Activated T-cell treated with anti-CD3 and anti-CD28 coated beads for 1 hour (primary cell): ENCODE results near the gene MFSD6.
"Not testable (repeated sequence)": the region's sequence is repeated elsewhere in the genome, so short reads cannot be mapped to it uniquely, and the experiment has no call there.

Source experiments
- DNase-seq: peaks from one replicate; pipeline ENCODE4 v3.0.0-alpha.2; 2020; ENCODE audit warnings: low read depth

Gene MFSD6

DNA sequence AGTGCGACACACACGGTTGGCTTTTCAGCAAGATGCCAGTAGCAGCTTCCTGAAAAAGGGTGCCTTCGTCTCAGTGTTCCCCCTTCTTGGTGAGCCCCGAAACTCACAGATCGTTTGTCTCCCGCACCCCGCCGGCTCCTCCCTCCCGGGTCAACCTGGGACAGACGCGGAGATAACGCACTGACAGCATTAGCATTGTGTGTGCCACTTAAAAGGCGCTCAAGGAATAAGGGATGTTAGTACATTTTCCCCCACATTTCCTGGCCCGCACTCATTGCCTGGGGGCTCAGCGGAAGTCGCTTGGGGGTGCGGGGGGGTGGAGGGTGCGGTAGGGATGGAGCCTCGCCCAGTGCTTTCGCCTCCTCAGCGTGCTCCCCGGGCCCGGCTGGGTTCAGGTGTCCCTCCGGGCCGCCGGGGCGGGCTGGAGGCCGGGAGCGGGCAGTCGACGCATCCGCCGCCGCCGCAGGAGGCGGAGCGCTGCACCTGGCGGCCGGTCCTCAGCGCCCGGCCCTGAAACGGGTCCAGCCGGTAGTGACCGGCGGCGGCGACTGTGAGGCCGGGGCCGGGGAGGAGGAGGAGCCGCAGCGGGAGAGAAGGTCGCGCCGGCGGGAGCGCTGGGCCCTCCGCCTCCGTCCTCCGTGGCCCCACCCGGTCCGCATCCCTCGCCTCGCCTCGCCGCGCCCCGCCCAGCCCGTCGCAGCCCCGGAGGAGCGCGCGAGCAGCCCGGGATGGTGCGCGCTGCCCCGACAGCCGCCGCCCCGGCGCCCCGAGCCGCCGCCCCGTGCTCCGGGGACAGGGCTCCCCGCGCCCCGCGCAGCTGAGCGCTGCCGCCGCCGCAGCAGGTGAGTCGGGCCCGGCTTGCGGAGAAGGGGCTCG, at the start of gene MFSD6:
TSS of gene MFSD6 (plus strand) at position 694 of the 876 bp plus-strand sequence. CDS start 27,675 bp downstream, outside the sequence.
- DNase-seq, result peak; percentile 41

GRCh38 chr2:190358655-190359448, 49.3 kb upstream of the MFSD6 start:
- DNase-seq, result not testable (repeated sequence)

- no peak for DNase-seq
These were observed 47.6 kb upstream of the MFSD6 start for GRCh38 chr2:190360561-190360960.

DNA sequence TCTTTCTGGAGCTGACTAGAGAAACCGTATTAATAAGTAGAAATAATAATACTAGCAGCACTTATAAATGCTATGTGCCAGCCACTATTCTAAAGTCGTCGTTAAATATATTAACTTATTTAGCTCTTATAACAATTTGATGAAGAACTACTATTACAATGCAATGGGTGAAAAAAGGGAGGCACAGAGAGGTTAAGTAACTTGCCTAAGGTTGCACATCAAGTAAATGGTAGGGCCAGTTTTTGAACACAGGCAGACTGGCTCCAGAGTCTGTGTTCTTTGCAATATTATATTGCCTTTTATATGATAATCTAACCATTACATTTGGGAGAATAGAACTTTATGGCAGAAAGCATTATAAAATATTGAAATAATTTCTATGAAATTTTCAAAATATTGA, 47.2 kb upstream of the MFSD6 start:
- DNase-seq, result no peak

- no peak for DNase-seq
These were observed 46.6 kb upstream of the MFSD6 start for GRCh38 chr2:190361572-190361971.

GRCh38 chr2:190362894-190363293, 45.3 kb upstream of the MFSD6 start:
- DNase-seq, result no peak

- no peak for DNase-seq
These were observed 42.5 kb upstream of the MFSD6 start for GRCh38 chr2:190365499-190366204.

GRCh38 chr2:190366248-190366753, 41.9 kb upstream of the MFSD6 start:
- DNase-seq, result no peak

- no peak for DNase-seq
These were observed 41.1 kb upstream of the MFSD6 start for GRCh38 chr2:190367091-190367490.

DNA sequence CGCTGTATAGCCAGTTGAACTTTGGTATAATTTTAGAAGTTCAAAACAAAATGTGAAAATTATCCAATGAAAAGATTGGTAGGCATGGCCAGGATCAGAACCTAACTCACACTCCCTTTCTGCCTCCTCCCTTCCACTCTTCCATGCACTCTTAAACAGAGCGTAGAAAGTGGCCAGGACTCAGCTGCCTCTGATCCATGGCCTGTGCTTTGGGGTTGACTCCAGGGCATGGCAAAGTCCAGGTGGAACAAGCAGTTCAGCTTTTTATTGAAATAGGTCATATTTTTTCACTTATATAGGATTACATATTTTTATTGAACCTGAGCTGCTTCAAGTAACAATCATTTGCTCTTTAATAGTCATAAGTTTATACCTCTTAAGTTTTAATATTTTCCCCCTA, 38.5 kb upstream of the MFSD6 start:
- no peak for DNase-seq

- no peak for DNase-seq
These were observed 32.1 kb upstream of the MFSD6 start for GRCh38 chr2:190376083-190376482.

GRCh38 chr2:190376591-190377245, 31.4 kb upstream of the MFSD6 start:
- no peak for DNase-seq

GRCh38 chr2:190378880-190379237, 29.3 kb upstream of the MFSD6 start:
- DNase-seq, result no peak

GRCh38 chr2:190379249-190379964, 28.7 kb upstream of the MFSD6 start:
- DNase-seq, result no peak

DNA sequence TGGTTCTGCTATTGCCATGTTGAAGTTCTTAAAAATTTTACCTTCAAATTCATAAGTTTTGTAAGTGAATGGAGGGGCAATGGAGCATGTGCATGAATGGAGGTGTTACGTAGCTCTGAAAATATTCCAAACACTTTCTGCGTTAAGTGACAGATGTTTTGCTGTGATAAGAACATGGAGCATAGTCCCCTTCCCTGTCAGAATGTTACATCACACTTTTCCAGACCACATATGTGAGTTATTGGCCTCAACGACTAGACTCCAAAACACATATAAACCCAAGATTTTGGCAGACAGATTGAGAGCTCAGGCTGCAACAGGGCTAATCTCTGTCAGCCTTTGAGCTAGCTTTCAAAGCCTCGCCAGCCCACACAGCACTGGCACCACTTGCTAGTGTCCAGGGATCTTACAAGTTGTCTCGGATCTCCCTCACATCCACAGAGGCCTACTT, 27.2 kb upstream of the MFSD6 start:
- DNase-seq, result no peak

DNA sequence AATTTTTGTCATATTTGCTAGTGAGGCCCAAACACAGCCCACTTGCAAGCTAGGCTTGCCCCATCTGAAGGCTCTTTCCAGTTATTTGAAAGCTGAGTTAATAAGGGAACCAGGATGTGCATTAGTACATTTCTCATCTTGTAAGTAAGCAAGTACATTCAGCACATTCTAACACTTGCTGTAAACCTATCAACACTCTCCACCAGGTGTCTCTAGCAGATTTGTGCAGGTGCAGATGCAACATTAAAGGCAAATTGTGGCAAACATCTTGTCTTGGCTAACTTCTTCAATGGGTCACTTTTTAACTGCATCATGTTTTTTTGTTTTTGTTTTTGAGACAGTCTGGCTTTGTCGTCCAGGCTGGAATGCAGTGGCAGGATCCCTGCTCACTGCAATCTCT, 25.3 kb upstream of the MFSD6 start:
- no peak for DNase-seq

- DNase-seq, result no peak
These were observed 20.7 kb upstream of the MFSD6 start for GRCh38 chr2:190387422-190387821.

- DNase-seq, result no peak
These were observed 11.9 kb upstream of the MFSD6 start for GRCh38 chr2:190396271-190396670.

GRCh38 chr2:190402986-190403603, 5.1 kb upstream of the MFSD6 start:
- DNase-seq, result no peak

DNA sequence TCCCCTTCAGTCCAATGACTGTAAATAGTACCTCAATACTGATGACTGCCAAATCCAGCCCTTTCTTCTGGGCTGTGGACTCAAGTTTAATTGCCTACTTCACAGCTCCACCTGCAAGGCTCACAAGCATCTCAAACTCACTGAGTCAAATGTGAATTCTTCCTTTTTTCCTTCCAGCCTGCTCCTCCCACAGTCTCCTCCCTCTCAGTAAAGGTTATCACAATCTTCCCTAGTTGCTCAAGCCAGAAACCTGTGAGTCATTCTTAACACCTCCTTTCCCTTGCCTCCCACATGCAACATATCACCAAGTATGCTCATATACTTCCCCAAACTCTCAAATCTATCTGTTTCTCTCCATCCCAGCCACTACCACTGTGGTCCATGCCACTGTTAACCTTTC, 3.7 kb upstream of the MFSD6 start:
- no peak for DNase-seq

- DNase-seq, result no peak
These were observed 3.1 kb upstream of the MFSD6 start for GRCh38 chr2:190405070-190405469.
